HG02981 (cell line): ENCODE measurements around the gene OGA.

ENCODE experiments used
- ATAC-seq: cut with Tn5 transposase; IDR thresholded peaks from one replicate; pipeline ENCODE4 v1.9.1; 2021; ENCODE audit warnings: mild to moderate bottlenecking, moderate library complexity; ENCODE audit not compliant: unreplicated experiment

The OGA gene

GRCh38 chr10:101818119-101818871, at the start of gene OGA:
TSS of gene OGA (minus strand) at chr10:101818444. CDS start at chr10:101818022, 422 bp downstream.
- ATAC-seq, result peak; percentile 86

DNA sequence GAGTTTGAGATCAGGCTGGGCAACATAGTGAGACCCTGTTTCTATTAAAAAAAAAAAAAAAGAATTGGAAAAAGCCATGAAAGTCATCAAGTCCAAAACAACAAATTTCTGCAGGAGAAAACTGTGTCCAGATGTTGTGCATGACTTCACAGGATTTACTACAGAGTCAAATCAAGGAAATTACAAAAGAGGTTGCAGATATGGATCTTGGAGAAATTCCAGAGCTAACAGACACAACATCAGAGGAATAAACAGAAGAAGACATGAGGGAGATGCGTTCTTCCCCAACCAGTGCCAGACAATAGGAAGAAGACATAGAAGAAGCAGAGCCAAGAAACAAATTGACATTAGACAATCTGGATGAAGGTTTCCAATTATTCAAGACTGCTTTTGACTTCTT, 49.7 kb upstream of the OGA start:
- no peak for ATAC-seq

GRCh38 chr10:101859530-101859929, 41.3 kb upstream of the OGA start:
- ATAC-seq, result no peak

DNA sequence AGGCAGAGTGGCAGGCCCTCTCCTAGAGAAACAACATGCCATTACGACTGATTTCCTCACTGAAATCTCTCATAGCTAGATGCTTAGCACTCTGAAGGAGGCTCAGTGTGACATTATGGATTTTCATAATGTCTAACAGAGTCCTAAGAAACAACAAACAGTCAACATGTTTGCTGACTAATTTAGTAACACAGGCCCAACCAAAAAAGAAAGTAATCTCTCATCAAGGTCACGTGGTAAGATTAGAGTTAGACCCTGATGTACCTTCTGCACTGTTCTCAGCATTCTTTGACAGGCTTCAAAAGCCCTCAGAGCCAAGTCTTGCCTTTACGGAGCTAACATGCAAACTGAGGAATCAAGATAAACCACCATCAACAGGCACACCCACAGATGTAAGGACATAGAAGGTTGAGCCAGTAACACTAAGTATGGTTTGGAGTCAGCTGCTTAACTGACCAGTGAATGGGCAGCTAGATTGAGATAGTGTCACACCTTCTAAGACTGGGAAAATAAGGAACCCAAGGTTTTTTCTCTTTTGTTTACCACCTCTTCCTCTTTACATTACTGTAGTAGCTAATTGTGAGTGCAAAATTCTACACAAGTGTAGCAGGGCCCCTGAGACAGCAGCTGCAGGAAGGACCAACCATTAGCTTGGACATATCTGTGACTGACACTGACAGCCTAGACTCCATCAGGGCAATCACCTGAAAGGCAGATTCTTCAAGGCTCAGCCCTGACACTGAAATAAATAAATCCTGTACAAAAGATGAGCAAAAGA, 40.7 kb upstream of the OGA start:
- peak; percentile 80 for ATAC-seq

- no peak for ATAC-seq
These were observed 39.7 kb upstream of the OGA start for GRCh38 chr10:101857802-101858476.

GRCh38 chr10:101856626-101857025, 38.4 kb upstream of the OGA start:
- ATAC-seq, result no peak

GRCh38 chr10:101851411-101852116, 33.3 kb upstream of the OGA start:
- no peak for ATAC-seq

DNA sequence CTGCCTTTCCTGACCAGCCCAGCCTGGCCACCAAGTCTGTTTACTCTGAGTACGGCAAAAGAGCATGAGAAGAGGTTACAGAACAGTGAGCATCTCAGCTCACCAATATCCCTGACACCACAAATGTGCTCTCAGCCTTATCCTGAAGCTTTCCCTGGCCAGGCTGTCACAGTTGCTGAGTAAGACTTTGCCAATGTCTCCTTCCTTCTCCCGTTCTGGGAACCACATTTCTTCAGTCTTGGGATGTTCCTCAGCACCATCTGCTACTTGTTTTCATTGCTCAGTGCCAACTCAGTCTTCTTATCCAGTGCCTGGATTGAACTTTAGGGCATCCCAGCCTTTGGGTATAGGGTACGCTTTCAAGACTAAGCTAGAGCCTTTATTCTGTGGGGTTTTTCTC, 32.5 kb upstream of the OGA start:
- no peak for ATAC-seq

DNA sequence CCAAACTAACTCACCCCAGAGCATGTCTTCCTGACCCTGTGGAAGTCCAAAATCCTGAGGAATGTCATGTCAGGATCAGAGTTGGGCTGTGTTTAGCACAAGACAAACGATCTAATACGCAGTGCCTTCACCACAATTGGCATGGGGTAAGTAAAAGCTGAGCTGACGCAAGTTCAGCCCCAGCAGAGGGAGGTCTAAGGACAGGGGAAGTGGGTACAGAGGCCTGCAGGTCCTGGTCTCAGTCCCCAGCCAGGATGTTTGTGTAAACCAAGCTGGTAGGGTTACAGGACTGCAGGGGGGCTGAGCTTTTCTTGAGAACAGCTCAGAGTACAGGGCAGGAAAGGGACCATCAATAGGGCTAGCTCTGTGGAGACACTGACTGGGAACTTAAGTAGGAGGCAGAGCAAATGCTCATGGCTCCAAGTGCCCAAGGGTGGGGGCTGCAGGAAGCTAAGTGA, 30.7 kb upstream of the OGA start:
- no peak for ATAC-seq

- ATAC-seq, result no peak
These were observed 30.2 kb upstream of the OGA start for GRCh38 chr10:101848408-101848807.

- no peak for ATAC-seq
These were observed 27.6 kb upstream of the OGA start for GRCh38 chr10:101845893-101846292.

- ATAC-seq, result no peak
These were observed 25.1 kb upstream of the OGA start, which contains the start of gene KCNIP2 for GRCh38 chr10:101843032-101844021. TSS of gene KCNIP2 (minus strand) at chr10:101843800. CDS start at chr10:101843568, 232 bp downstream.

DNA sequence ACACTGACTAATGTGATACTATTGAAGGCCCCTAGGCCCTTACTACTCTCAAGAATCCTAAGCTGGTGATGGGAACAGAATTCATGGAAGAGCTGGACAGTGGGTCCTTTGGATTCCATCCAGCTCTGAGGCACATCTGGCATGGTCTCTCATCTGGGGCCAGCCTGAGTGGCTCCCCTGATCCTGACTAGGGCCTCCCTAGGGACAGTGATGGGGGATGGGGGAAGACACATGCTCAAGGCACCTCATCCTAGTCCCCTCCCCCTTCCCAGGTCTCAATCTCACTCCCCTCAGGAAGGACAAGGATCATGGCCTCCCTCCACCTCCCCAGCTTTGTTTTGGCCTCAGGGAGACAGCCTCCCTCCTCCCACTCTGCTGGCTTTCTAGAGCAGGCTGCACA, 23.6 kb upstream of the OGA start:
- no peak for ATAC-seq

- ATAC-seq, result peak; percentile 59
These were observed 22.7 kb upstream of the OGA start for GRCh38 chr10:101840741-101841453.

GRCh38 chr10:101840102-101840684, 21.9 kb upstream of the OGA start:
- no peak for ATAC-seq

- ATAC-seq, result no peak
These were observed 21.3 kb upstream of the OGA start for GRCh38 chr10:101839416-101840063.

DNA sequence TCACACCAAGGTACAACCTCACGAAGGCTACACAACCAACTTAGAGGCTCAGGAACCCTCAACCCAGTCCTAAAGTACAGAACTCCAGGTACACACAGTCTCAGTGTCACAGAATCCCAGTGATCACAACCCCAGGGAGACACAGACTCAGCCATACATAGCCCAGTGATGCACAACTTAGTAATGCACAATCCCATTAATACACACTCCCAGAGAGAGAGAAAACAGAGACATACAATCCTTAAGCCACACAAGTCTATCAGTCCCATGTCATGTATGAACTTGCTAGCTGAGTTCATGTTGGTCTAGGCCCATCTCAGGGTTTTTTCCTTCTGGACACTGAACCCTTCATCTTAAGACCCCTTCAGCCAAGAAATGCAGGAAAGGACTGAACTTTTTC, 20.8 kb upstream of the OGA start:
- no peak for ATAC-seq

- no peak for ATAC-seq
These were observed 20.2 kb upstream of the OGA start for GRCh38 chr10:101838416-101838970.
